IgD-negative memory B cell (primary cell): ENCODE measurements around the gene DMP1. TPM values are rescaled to one million over a fixed set of nuclear protein-coding genes. Genes with fewer than 3 reads are reported as not detected.

Source experiments
- H3K27ac Mint-ChIP-seq, 3 donors: one replicate each; pipeline ENCODE4 v1.8.0; 2020 to 2022; ENCODE audit warnings: mild to moderate bottlenecking in 3 of 3, mixed read lengths in 3 of 3, moderate library complexity in 1 of 3
- H3K27me3 Mint-ChIP-seq: one replicate; pipeline ENCODE4 v1.8.0; 2021; ENCODE audit warnings: mixed read lengths
- H3K36me3 Mint-ChIP-seq: one replicate; pipeline ENCODE4 v1.8.0; 2020; ENCODE audit warnings: mild to moderate bottlenecking, mixed read lengths
- H3K4me1 Mint-ChIP-seq, 3 donors: one replicate each; pipeline ENCODE4 v1.8.0; 2020 to 2022; ENCODE audit warnings: mixed read lengths in 3 of 3, mild to moderate bottlenecking in 1 of 3
- H3K4me3 Mint-ChIP-seq, 4 donors: one replicate each; pipeline ENCODE4 v1.8.0; 2020 to 2022; ENCODE audit warnings: mild to moderate bottlenecking in 4 of 4, mixed read lengths in 4 of 4, moderate library complexity in 3 of 4
- H3K9me3 Mint-ChIP-seq, 3 donors: one replicate each; pipeline ENCODE4 v1.8.0; 2020 to 2021; ENCODE audit warnings: mixed read lengths in 3 of 3, mild to moderate bottlenecking in 1 of 3
- polyA plus RNA-seq: library from polyadenylated mRNA; unstranded; fragments of 300-500 nt; fragmentation: Illumina TruSeq; gene quantifications from one replicate; pipeline ENCODE4 v1.2.3, GENCODE V29; 2021

The DMP1 gene
- polyA plus RNA-seq, result not detected

GRCh38 chr4:87649980-87650379 is at the start of gene DMP1:
Gene DMP1 (plus strand): TSS chr4:87650280. CDS start chr4:87656493, 6,213 bp downstream.
- Mint-ChIP-seq H3K9me3 (no peaks in the 10 kb centered on the region), H3K4me1 (no peaks in the 10 kb centered on the region), H3K27me3 (peaks cover 6% of the 10 kb centered on the region), H3K36me3 (no peaks in the 10 kb centered on the region), H3K27ac (no peak within 1 kb of the TSS), H3K4me3 (no peak within 1 kb of the TSS)

GRCh38 chr4:87601361-87601760 is 48.7 kb upstream of the DMP1 start:
- H3K27me3 Mint-ChIP-seq, result no peaks in the 10 kb centered on the region
- H3K9me3 Mint-ChIP-seq, result peaks cover 0 to 4% (median 0%) of the 10 kb centered on the region in 3 donors
- no peak overlapping the region for H3K4me3 Mint-ChIP-seq
- no peak overlapping the region for H3K27ac Mint-ChIP-seq
- H3K36me3 Mint-ChIP-seq, result no peaks in the 10 kb centered on the region
- no peaks in the 10 kb centered on the region for H3K4me1 Mint-ChIP-seq

- Mint-ChIP-seq H3K4me1 (no peaks in the 10 kb centered on the region), H3K4me3 (no peak within 1 kb of the TSS), H3K36me3 (no peaks in the 10 kb centered on the region), H3K27ac (no peak within 1 kb of the TSS), H3K9me3 (no peaks in the 10 kb centered on the region), H3K27me3 (no peaks in the 10 kb centered on the region)
Measured at GRCh38 chr4:87608229-87608628, 41.9 kb upstream of the DMP1 start, which contains the start of gene DSPP. Gene DSPP (plus strand): TSS chr4:87608529. CDS start chr4:87610909, 2,380 bp downstream.

- H3K36me3 Mint-ChIP-seq, result no peaks in the 10 kb centered on the region
- no peak overlapping the region for H3K4me3 Mint-ChIP-seq
- no peaks in the 10 kb centered on the region for H3K27me3 Mint-ChIP-seq
- no peak overlapping the region for H3K27ac Mint-ChIP-seq
- no peaks in the 10 kb centered on the region for H3K9me3 Mint-ChIP-seq
- no peaks in the 10 kb centered on the region for H3K4me1 Mint-ChIP-seq
Measured at GRCh38 chr4:87614292-87614890, 35.7 kb upstream of the DMP1 start.

- Mint-ChIP-seq H3K4me3 (no peak overlapping the region), H3K27me3 (no peaks in the 10 kb centered on the region), H3K4me1 (no peaks in the 10 kb centered on the region), H3K27ac (no peak overlapping the region), H3K9me3 (no peaks in the 10 kb centered on the region), H3K36me3 (no peaks in the 10 kb centered on the region)
Measured at GRCh38 chr4:87616268-87616667, 33.8 kb upstream of the DMP1 start.

- Mint-ChIP-seq H3K27ac (no peak overlapping the region), H3K27me3 (no peaks in the 10 kb centered on the region), H3K4me1 (no peaks in the 10 kb centered on the region), H3K4me3 (no peak overlapping the region), H3K9me3 (no peaks in the 10 kb centered on the region), H3K36me3 (no peaks in the 10 kb centered on the region)
Measured at GRCh38 chr4:87620086-87620485, 30.0 kb upstream of the DMP1 start.

- no peaks in the 10 kb centered on the region for H3K27me3 Mint-ChIP-seq
- no peaks in the 10 kb centered on the region for H3K9me3 Mint-ChIP-seq
- H3K4me1 Mint-ChIP-seq, result no peaks in the 10 kb centered on the region
- no peaks in the 10 kb centered on the region for H3K36me3 Mint-ChIP-seq
- no peak overlapping the region for H3K4me3 Mint-ChIP-seq
- no peak overlapping the region for H3K27ac Mint-ChIP-seq
Measured at GRCh38 chr4:87620491-87620890, 29.6 kb upstream of the DMP1 start.

- Mint-ChIP-seq H3K27ac (no peak overlapping the region), H3K4me1 (no peaks in the 10 kb centered on the region), H3K9me3 (peaks cover 0 to 1% (median 0%) of the 10 kb centered on the region in 3 donors), H3K4me3 (no peak overlapping the region), H3K27me3 (no peaks in the 10 kb centered on the region), H3K36me3 (no peaks in the 10 kb centered on the region)
Measured at GRCh38 chr4:87622303-87622702, 27.8 kb upstream of the DMP1 start.

GRCh38 chr4:87624698-87625097 is 25.4 kb upstream of the DMP1 start:
- H3K4me1 Mint-ChIP-seq, result no peaks in the 10 kb centered on the region
- H3K27me3 Mint-ChIP-seq, result no peaks in the 10 kb centered on the region
- H3K36me3 Mint-ChIP-seq, result no peaks in the 10 kb centered on the region
- H3K4me3 Mint-ChIP-seq, result no peak overlapping the region
- H3K27ac Mint-ChIP-seq, result no peak overlapping the region
- H3K9me3 Mint-ChIP-seq, result peaks cover 0 to 4% (median 1%) of the 10 kb centered on the region in 3 donors

- Mint-ChIP-seq H3K27ac (no peak overlapping the region), H3K27me3 (no peaks in the 10 kb centered on the region), H3K9me3 (peaks cover 0 to 4% (median 3%) of the 10 kb centered on the region in 3 donors), H3K36me3 (no peaks in the 10 kb centered on the region), H3K4me3 (no peak overlapping the region), H3K4me1 (no peaks in the 10 kb centered on the region)
Measured at GRCh38 chr4:87631668-87632067, 18.4 kb upstream of the DMP1 start.

- Mint-ChIP-seq H3K4me1 (no peaks in the 10 kb centered on the region), H3K4me3 (no peak overlapping the region), H3K27ac (no peak overlapping the region), H3K36me3 (no peaks in the 10 kb centered on the region), H3K9me3 (peaks cover 0 to 6% (median 4%) of the 10 kb centered on the region in 3 donors), H3K27me3 (no peaks in the 10 kb centered on the region)
Measured at GRCh38 chr4:87632469-87632868, 17.6 kb upstream of the DMP1 start.

- no peaks in the 10 kb centered on the region for H3K4me1 Mint-ChIP-seq
- H3K36me3 Mint-ChIP-seq, result no peaks in the 10 kb centered on the region
- H3K27me3 Mint-ChIP-seq, result no peaks in the 10 kb centered on the region
- peaks cover 0 to 6% (median 5%) of the 10 kb centered on the region in 3 donors for H3K9me3 Mint-ChIP-seq
- H3K4me3 Mint-ChIP-seq, result no peak overlapping the region
- peak overlapping the region in 1 of 3 donors; percentile 11 for H3K27ac Mint-ChIP-seq
Measured at GRCh38 chr4:87633243-87633642, 16.8 kb upstream of the DMP1 start.

- no peak overlapping the region for H3K4me3 Mint-ChIP-seq
- no peaks in the 10 kb centered on the region for H3K36me3 Mint-ChIP-seq
- H3K4me1 Mint-ChIP-seq, result no peaks in the 10 kb centered on the region
- H3K9me3 Mint-ChIP-seq, result no peaks in the 10 kb centered on the region
- peaks cover 1% of the 10 kb centered on the region for H3K27me3 Mint-ChIP-seq
- H3K27ac Mint-ChIP-seq, result no peak overlapping the region
Measured at GRCh38 chr4:87644286-87644685, 5.8 kb upstream of the DMP1 start.

- no peak overlapping the region for H3K27ac Mint-ChIP-seq
- no peaks in the 10 kb centered on the region for H3K36me3 Mint-ChIP-seq
- H3K9me3 Mint-ChIP-seq, result no peaks in the 10 kb centered on the region
- peaks cover 6% of the 10 kb centered on the region for H3K27me3 Mint-ChIP-seq
- no peaks in the 10 kb centered on the region for H3K4me1 Mint-ChIP-seq
- H3K4me3 Mint-ChIP-seq, result no peak overlapping the region
Measured at GRCh38 chr4:87650938-87651337, 858 bp downstream of the DMP1 start.

GRCh38 chr4:87651941-87652340 is 1.9 kb downstream of the DMP1 start:
- H3K4me3 Mint-ChIP-seq, result no peak overlapping the region
- no peaks in the 10 kb centered on the region for H3K4me1 Mint-ChIP-seq
- H3K9me3 Mint-ChIP-seq, result no peaks in the 10 kb centered on the region
- peaks cover 6% of the 10 kb centered on the region for H3K27me3 Mint-ChIP-seq
- H3K27ac Mint-ChIP-seq, result no peak overlapping the region
- H3K36me3 Mint-ChIP-seq, result no peaks in the 10 kb centered on the region

GRCh38 chr4:87654487-87655044 is 4.5 kb downstream of the DMP1 start:
- peaks cover 6% of the 10 kb centered on the region for H3K27me3 Mint-ChIP-seq
- no peaks in the 10 kb centered on the region for H3K36me3 Mint-ChIP-seq
- H3K27ac Mint-ChIP-seq, result no peak overlapping the region
- no peak overlapping the region for H3K4me3 Mint-ChIP-seq
- no peaks in the 10 kb centered on the region for H3K4me1 Mint-ChIP-seq
- H3K9me3 Mint-ChIP-seq, result no peaks in the 10 kb centered on the region
